Left ventricle myocardium inferior (tissue), 1 donor: ENCODE data around the gene STARD13. TPM values are rescaled to one million over a fixed set of nuclear protein-coding genes. Genes with fewer than 3 reads are reported as not detected.

Experiments used
- DNase-seq: peaks from one replicate; pipeline ENCODE4 v3.0.0-alpha.2; 2020
- H3K27ac ChIP-seq: fragments of 200-600 bp; replicated peaks from 2 replicates; pipeline ENCODE4 v1.8.0; 2021
- H3K27me3 ChIP-seq: fragments of 200-600 bp; 2 replicates; pipeline ENCODE4 v1.8.0; 2021; ENCODE audit warnings: low read depth
- H3K36me3 ChIP-seq: fragments of 200-600 bp; 2 replicates; pipeline ENCODE4 v1.8.0; 2021
- H3K4me1 ChIP-seq: fragments of 200-600 bp; 2 replicates; pipeline ENCODE4 v1.8.0; 2021
- H3K4me3 ChIP-seq: fragments of 200-600 bp; 2 replicates; pipeline ENCODE4 v1.8.0; 2021; ENCODE audit warnings: mild to moderate bottlenecking, moderate library complexity
- H3K9me3 ChIP-seq: fragments of 200-600 bp; replicated peaks from 2 replicates; pipeline ENCODE4 v1.8.0; 2021
- CTCF ChIP-seq: fragments of 200-600 bp; IDR thresholded peaks from 2 replicates; pipeline ENCODE4 v1.8.0; 2021; ENCODE audit warnings: antibody characterized with exemption, mild to moderate bottlenecking, borderline replicate concordance
- intact Hi-C: fragments of 100-400 bp; cut with micrococcal nuclease; formaldehyde crosslinking; loops from one replicate; pipeline ENCODE4 v1.11.0; 2022
- total RNA-seq: library from RNA; stranded (reverse); fragmentation: NEBNext Ultra II Directional; extraction: Animal tissue kit (Norgen Biotek cat#: 25700); gene quantifications from one replicate; pipeline ENCODE4 v1.2.1, GENCODE V29; 2021
- donor health status: DM: no; HTN: yes; CAD: no; lungs with severe emphysema.

The STARD13 gene
- total RNA-seq, 1 donor from 2014 or later, result 29.9 TPM

GRCh38 chr13:33263484-33263883 is 22.1 kb downstream of the STARD13 start:
- Histone ChIP-seq H3K4me1 (peaks cover 98% of the 10 kb centered on the region), H3K9me3 (no peaks in the 10 kb centered on the region), H3K27ac (peak overlapping the region; percentile 88), H3K36me3 (no peaks in the 10 kb centered on the region), H3K27me3 (no peaks in the 10 kb centered on the region), H3K4me3 (no peak overlapping the region)
- no peak for DNase-seq
- TF ChIP-seq CTCF, result no peak
- intact Hi-C loops, result no loop called here

DNA sequence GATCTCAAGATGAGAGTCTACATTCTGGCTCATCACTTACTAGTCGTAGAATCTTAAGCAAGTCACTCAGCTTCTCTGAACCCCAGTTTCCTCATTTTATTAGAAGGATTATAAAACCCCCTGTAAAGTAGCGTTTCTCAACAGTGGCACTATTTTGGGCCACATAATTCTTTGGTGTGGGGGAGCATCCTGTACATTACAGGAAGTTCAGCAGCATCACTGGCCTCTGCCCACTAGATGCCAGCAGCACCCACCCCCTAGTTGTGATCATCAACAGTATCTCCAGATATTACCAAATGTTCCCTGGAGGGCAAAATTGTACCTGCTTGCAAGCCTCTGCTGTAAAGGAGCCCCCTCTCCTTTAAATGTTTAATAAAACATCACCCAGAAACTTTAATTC is 22.6 kb downstream of the STARD13 start:
- H3K36me3 ChIP-seq, result no peaks in the 10 kb centered on the region
- intact Hi-C loops, result no loop called here
- peak; percentile 24 for TF ChIP-seq CTCF
- no peaks in the 10 kb centered on the region for H3K9me3 ChIP-seq
- peaks cover 98% of the 10 kb centered on the region for H3K4me1 ChIP-seq
- H3K27me3 ChIP-seq, result no peaks in the 10 kb centered on the region
- no peak for DNase-seq
- H3K27ac ChIP-seq, result peak overlapping the region; percentile 88
- H3K4me3 ChIP-seq, result no peak overlapping the region

DNA sequence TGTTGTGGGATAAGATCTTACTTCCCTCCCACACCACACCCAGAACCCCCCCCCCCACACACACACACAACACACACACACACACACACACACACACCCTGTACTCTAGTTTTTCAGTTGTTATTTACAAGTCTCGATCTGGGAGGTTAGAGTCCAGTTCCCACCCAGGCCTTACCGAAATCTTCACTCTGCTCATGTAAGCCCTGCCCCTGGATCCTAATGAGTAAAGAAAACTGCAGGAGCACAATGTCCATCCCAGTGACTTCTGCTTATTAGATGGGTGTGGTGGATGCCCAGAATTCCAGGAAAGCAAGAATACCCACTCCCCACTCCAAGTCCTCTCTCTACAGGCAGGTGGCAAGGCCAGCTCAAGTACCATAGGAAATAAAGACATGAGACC is 23.0 kb downstream of the STARD13 start:
- Histone ChIP-seq H3K27me3 (no peaks in the 10 kb centered on the region), H3K4me3 (no peak overlapping the region), H3K36me3 (no peaks in the 10 kb centered on the region), H3K27ac (peak overlapping the region; percentile 88), H3K4me1 (peaks cover 98% of the 10 kb centered on the region), H3K9me3 (no peaks in the 10 kb centered on the region)
- intact Hi-C loops, result no loop called here
- no peak for TF ChIP-seq CTCF
- no peak for DNase-seq

DNA sequence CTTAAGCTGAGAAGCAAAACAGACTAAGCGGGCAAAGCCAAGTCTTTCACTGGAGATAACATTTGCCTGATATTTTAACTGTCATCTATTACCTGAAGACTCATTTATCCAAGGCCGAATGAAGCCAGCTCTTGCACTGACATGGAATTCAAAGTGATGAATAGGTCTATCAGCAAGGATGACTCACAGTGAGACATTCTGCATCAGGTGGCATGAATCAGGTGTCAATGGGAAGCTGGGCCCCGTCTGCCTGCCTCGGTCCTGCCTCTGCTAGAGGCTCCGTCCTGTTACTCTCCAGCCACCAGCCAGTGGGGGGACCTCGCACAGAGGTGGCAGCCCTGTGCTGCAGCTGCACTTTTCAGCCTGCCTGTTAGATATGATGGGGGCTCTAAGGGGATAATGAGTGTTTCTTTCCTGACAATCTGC is 23.5 kb downstream of the STARD13 start:
- no peak for TF ChIP-seq CTCF
- Histone ChIP-seq H3K27me3 (no peaks in the 10 kb centered on the region), H3K27ac (peak overlapping the region; percentile 88), H3K9me3 (no peaks in the 10 kb centered on the region), H3K36me3 (no peaks in the 10 kb centered on the region), H3K4me3 (no peak overlapping the region), H3K4me1 (peaks cover 98% of the 10 kb centered on the region)
- intact Hi-C loops, result no loop called here
- no peak for DNase-seq

- Histone ChIP-seq H3K36me3 (no peaks in the 10 kb centered on the region), H3K27ac (peak overlapping the region; percentile 88), H3K4me3 (no peak overlapping the region), H3K4me1 (peaks cover 98% of the 10 kb centered on the region), H3K9me3 (no peaks in the 10 kb centered on the region), H3K27me3 (no peaks in the 10 kb centered on the region)
- TF ChIP-seq CTCF, result no peak
- DNase-seq, result no peak
- intact Hi-C loops, result no loop called here
Measured at GRCh38 chr13:33261387-33262061, 24.0 kb downstream of the STARD13 start.
